Measurements from ENCODE around the gene CEACAM20. TPM values are rescaled to one million over a fixed set of nuclear protein-coding genes. Genes with fewer than 3 reads are reported as not detected.

The CEACAM20 gene
- total and polyA plus RNA-seq, 2 of the 13 experiments (the other 11 are each of a cell fraction or from before 2014, with no cell fraction given), result 0.04 TPM; not detected in 1

GRCh38 chr19:44549507-44549906 lies 20.0 kb upstream of the CEACAM20 start:
- Histone ChIP-seq H3K9me3 (ENCODE audit: low read length) (no peaks in the 10 kb centered on the region), H2AFZ (ENCODE audit: low read length) (no peak overlapping the region), H3K27me3 (ENCODE audit: control insufficient read depth in 1 of 2, insufficient read depth in 2 of 2, low read length in 2 of 2) (no peaks in the 10 kb centered on the region), H3K4me1 (ENCODE audit: insufficient read depth, low read length) (no peaks in the 10 kb centered on the region), H3K4me3 (replicated peaks in 1 of 3; ENCODE audit: insufficient read depth in 1 of 3, low read depth in 2 of 3, low read length in 3 of 3) (no peak overlapping the region), H3K27ac (ENCODE audit: extremely low read length, insufficient read depth, low read length) (no peak overlapping the region), H3K9ac (ENCODE audit: insufficient read depth, low read depth, low read length) (no peak overlapping the region), H3K36me3 (replicated peaks in 1 of 2; ENCODE audit: control insufficient read depth in 1 of 2, insufficient read depth in 2 of 2, low read length in 2 of 2) (no peaks in the 10 kb centered on the region), H4K20me1 (ENCODE audit: insufficient read depth, low read length) (no peaks in the 10 kb centered on the region), H3K79me2 (ENCODE audit: insufficient read depth, low read length) (no peaks in the 10 kb centered on the region), H3K4me2 (ENCODE audit: low read depth, low read length) (no peak overlapping the region)
- no peak for ATAC-seq
- in situ Hi-C loops (cut with HindIII; ENCODE audit: extremely low pct_ligation_motif_present, low pct_unique_long_range_greater_than_20kb), result no loop called here
- FAIRE-seq, result no peak
- ChIA-PET CTCF (ENCODE audit: low intra/inter-chr PET ratio, low total read pairs) (no interaction called here), POLR2A (no interaction called here)
- no TSS peak for BruUV-seq (replicated peaks)
- DNase-seq (ENCODE audit: low spot score), result no peak
- intact Hi-C loops (cut with micrococcal nuclease; ENCODE audit: unreplicated experiment), result no loop called here
- 94% methylated on average over 3 of the region's 3 CpGs for WGBS (ENCODE audit: low lambda C conversion rate)
- TF ChIP-seq ARID3A (IDR thresholded peaks at IDR 0.05; ENCODE audit: low read depth, low read length), result no peak
- TF ChIP-seq DPF2 (CRISPR knock-in tag; IDR thresholded peaks at IDR 0.05; ENCODE audit: borderline replicate concordance, low read depth), result no peak
- TF ChIP-seq NFRKB (IDR thresholded peaks at IDR 0.05), result no peak
- TF ChIP-seq RAD51 (IDR thresholded peaks at IDR 0.05; ENCODE audit: borderline replicate concordance), result no peak
- no peak for TF ChIP-seq ZNF33B (CRISPR knock-in tag; IDR thresholded peaks at IDR 0.05)
- no peak for TF ChIP-seq ZNF484 (CRISPR knock-in tag; IDR thresholded peaks at IDR 0.05; ENCODE audit: borderline replicate concordance, low read depth)
- no peak for TF ChIP-seq SRY (CRISPR knock-in tag; IDR thresholded peaks at IDR 0.05)
- no peak for TF ChIP-seq NCOR1 (IDR thresholded peaks at IDR 0.05; ENCODE audit: borderline replicate concordance, low read length)

- FAIRE-seq (no peak), ATAC-seq (no peak), DNase-seq (ENCODE audit: low spot score) (no peak)
- Histone ChIP-seq H3K4me1 (ENCODE audit: insufficient read depth, low read length) (no peaks in the 10 kb centered on the region), H3K27ac (ENCODE audit: extremely low read length, insufficient read depth, low read length) (no peak overlapping the region), H3K79me2 (ENCODE audit: insufficient read depth, low read length) (no peaks in the 10 kb centered on the region), H3K9me3 (ENCODE audit: low read length) (no peaks in the 10 kb centered on the region), H2AFZ (ENCODE audit: low read length) (no peak overlapping the region), H3K9ac (ENCODE audit: insufficient read depth, low read depth, low read length) (no peak overlapping the region), H3K4me2 (ENCODE audit: low read depth, low read length) (no peak overlapping the region), H3K4me3 (replicated peaks in 1 of 3; ENCODE audit: insufficient read depth in 1 of 3, low read depth in 2 of 3, low read length in 3 of 3) (no peak overlapping the region), H3K36me3 (replicated peaks in 1 of 2; ENCODE audit: control insufficient read depth in 1 of 2, insufficient read depth in 2 of 2, low read length in 2 of 2) (no peaks in the 10 kb centered on the region), H3K27me3 (ENCODE audit: control insufficient read depth in 1 of 2, insufficient read depth in 2 of 2, low read length in 2 of 2) (no peaks in the 10 kb centered on the region), H4K20me1 (ENCODE audit: insufficient read depth, low read length) (no peaks in the 10 kb centered on the region)
- intact Hi-C loops (cut with micrococcal nuclease; ENCODE audit: unreplicated experiment) (no loop called here), in situ Hi-C loops (cut with HindIII; ENCODE audit: extremely low pct_ligation_motif_present, low pct_unique_long_range_greater_than_20kb) (no loop called here)
- no TSS peak for BruUV-seq (replicated peaks)
- 84% methylated on average over 4 of the region's 4 CpGs for WGBS (ENCODE audit: low lambda C conversion rate)
- POLR2A ChIA-PET, result no interaction called here
- CTCF ChIA-PET (ENCODE audit: low intra/inter-chr PET ratio, low total read pairs), result no interaction called here
- no peak for TF ChIP-seq ZNF256 (CRISPR knock-in tag; conservative IDR thresholded peaks at IDR 0.05)
- TF ChIP-seq MYC (CRISPR knock-in tag; IDR thresholded peaks at IDR 0.05; ENCODE audit: borderline replicate concordance), result no peak
- no peak for TF ChIP-seq DRAP1 (CRISPR knock-in tag; IDR thresholded peaks at IDR 0.05)
- no peak for TF ChIP-seq ZNF615 (CRISPR knock-in tag; IDR thresholded peaks at IDR 0.05; ENCODE audit: borderline replicate concordance)
- TF ChIP-seq MTA1 (CRISPR knock-in tag; IDR thresholded peaks at IDR 0.05; ENCODE audit: borderline replicate concordance), result no peak
- no peak for TF ChIP-seq ATM (IDR thresholded peaks at IDR 0.05; ENCODE audit: borderline replicate concordance)
- TF ChIP-seq CHD4 (IDR thresholded peaks at IDR 0.05; ENCODE audit: borderline replicate concordance, low read length), result no peak
- no peak for TF ChIP-seq POLR2G (IDR thresholded peaks at IDR 0.05; ENCODE audit: low read depth, low read length)
- no peak for TF ChIP-seq MED13 (CRISPR knock-in tag; IDR thresholded peaks at IDR 0.05)
Observed at GRCh38 chr19:44548736-44549135, 19.3 kb upstream of the CEACAM20 start.

All from HepG2 (cell line).